Liver (tissue), 9 donors: ENCODE results near the gene PLPPR2. TPM values are rescaled to one million over a fixed set of nuclear protein-coding genes. Genes with fewer than 3 reads are reported as not detected.

Experiments
- DNase-seq: peaks from one replicate; pipeline ENCODE4 v3.0.0-alpha.2; 2017; ENCODE audit warnings: low spot score
- H3K27ac ChIP-seq, 2 donors: one replicate each; pipeline ENCODE4 v1.7.0; 2013; ENCODE audit warnings: inconsistent platforms in 2 of 2, low read length in 2 of 2, control low read depth in 1 of 2, low read depth in 1 of 2, mild to moderate bottlenecking in 1 of 2
- H3K27me3 ChIP-seq, 4 donors: one replicate each; pipeline versions ENCODE4 v1.6.1 to v1.7.0; 2013; ENCODE audit warnings: low read length in 3 of 4, inconsistent platforms in 1 of 4, mild to moderate bottlenecking in 1 of 4, moderate library complexity in 1 of 4; ENCODE audit not compliant: control insufficient read depth in 4 of 4, insufficient read depth in 4 of 4
- H3K36me3 ChIP-seq, 4 donors: one replicate each; pipeline versions ENCODE4 v1.6.1 to v1.7.0; 2013; ENCODE audit warnings: low read length in 3 of 4, mild to moderate bottlenecking in 3 of 4, low read depth in 1 of 4, moderate library complexity in 1 of 4; ENCODE audit not compliant: control insufficient read depth in 4 of 4, insufficient read depth in 3 of 4
- H3K4me1 ChIP-seq, 4 donors: one replicate each; pipeline versions ENCODE4 v1.6.1 to v1.7.0; 2013; ENCODE audit warnings: low read length in 3 of 4, mild to moderate bottlenecking in 3 of 4, moderate library complexity in 1 of 4; ENCODE audit not compliant: control insufficient read depth in 4 of 4, insufficient read depth in 4 of 4
- H3K4me3 ChIP-seq, 3 donors: one replicate each; pipeline versions ENCODE4 v1.6.1 to v1.7.0; 2013; ENCODE audit warnings: low read length in 3 of 3, control low read depth in 1 of 3, low read depth in 1 of 3, mild to moderate bottlenecking in 1 of 3
- H3K9ac ChIP-seq, 2 donors: one replicate each; pipeline ENCODE4 v1.7.0; 2013; ENCODE audit warnings: low read length in 2 of 2, mild to moderate bottlenecking in 2 of 2, moderate library complexity in 2 of 2, control low read depth in 1 of 2, low read depth in 1 of 2
- H3K9me3 ChIP-seq, 4 donors: one replicate each; pipeline versions ENCODE4 v1.6.1 to v1.7.0; 2013; ENCODE audit warnings: low read length in 3 of 4; ENCODE audit not compliant: control insufficient read depth in 4 of 4
- CTCF ChIP-seq: fragments of 150-350 bp; IDR thresholded peaks from 2 replicates; pipeline ENCODE4 v1.5.1; 2017; ENCODE audit warnings: improper control_type of control experiment, low read depth, low read length; ENCODE audit not compliant: missing input control
- EGR1 ChIP-seq, 2 donors: IDR thresholded peaks; 2 replicates each; pipeline ENCODE4 v1.6.1; 2016 to 2018; ENCODE audit warnings: antibody characterized with exemption in 2 of 2, low read depth in 2 of 2
- FOXA1 ChIP-seq: IDR thresholded peaks from 2 replicates; pipeline ENCODE4 v1.6.1; 2016; ENCODE audit warnings: antibody characterized with exemption
- FOXA2 ChIP-seq: IDR thresholded peaks from 2 replicates; pipeline ENCODE4 v1.6.1; 2016; ENCODE audit warnings: antibody characterized with exemption
- GABPA ChIP-seq, 2 donors: IDR thresholded peaks in 1 of 2; conservative IDR thresholded peaks in 1 of 2; 2 replicates each; pipeline ENCODE4 v1.6.1; 2016; ENCODE audit warnings: antibody characterized with exemption in 2 of 2, mild to moderate bottlenecking in 1 of 2, moderate library complexity in 1 of 2
- HNF4A ChIP-seq, 2 donors: conservative IDR thresholded peaks; 2 replicates each; pipeline ENCODE4 v1.6.1; 2016; ENCODE audit warnings: antibody characterized with exemption in 2 of 2, mild to moderate bottlenecking in 2 of 2
- JUND ChIP-seq, 2 donors: IDR thresholded peaks; 2 replicates each; pipeline ENCODE4 v1.6.1; 2016; ENCODE audit warnings: antibody characterized with exemption in 2 of 2
- NR2F2 ChIP-seq: IDR thresholded peaks from 2 replicates; pipeline ENCODE4 v1.6.1; 2016; ENCODE audit warnings: antibody characterized with exemption
- RXRA ChIP-seq, 2 donors: IDR thresholded peaks; 2 replicates each; pipeline ENCODE4 v1.6.1; 2017 to 2018; ENCODE audit warnings: antibody characterized with exemption in 2 of 2, mild to moderate bottlenecking in 1 of 2
- SP1 ChIP-seq: IDR thresholded peaks from 2 replicates; pipeline ENCODE4 v1.6.1; 2018; ENCODE audit warnings: antibody characterized with exemption, mild to moderate bottlenecking
- TAF1 ChIP-seq: conservative IDR thresholded peaks from 2 replicates; pipeline ENCODE4 v1.6.1; 2016; ENCODE audit warnings: antibody characterized with exemption, mild to moderate bottlenecking
- ZBTB33 ChIP-seq: IDR thresholded peaks from 2 replicates; pipeline ENCODE4 v1.6.1; 2016; ENCODE audit warnings: antibody characterized with exemption
- WGBS: extraction: QIAGEN DNeasy Blood & Tissue Kit; methylation state at CpG from one replicate; pipeline ENCODE4 v1.1.7; 2013; 5-methylcytosine and 5-hydroxymethylcytosine counted together
- polyA plus RNA-seq, 2 donors: library from polyadenylated mRNA; stranded (reverse) in 1 of 2; unstranded in 1 of 2; fragments of 200-250 nt in 1 of 2; fragments of >200 nt in 1 of 2; fragmentation: Nextera tagmentation in 1 of 2; extraction: Ambion mirVana in 1 of 2; gene quantifications; one replicate each; pipeline versions ENCODE4 v1.2.1 to v1.2.3, GENCODE V29; 2013 to 2015
- total RNA-seq, 2 donors: library from RNA; depleted of rRNA; stranded (reverse); fragments of >200 nt; gene quantifications; one replicate each; pipeline ENCODE4 v1.2.3, GENCODE V29; 2014
- TF ChIP-seq, protein P1 (sequence below): IDR thresholded peaks from 2 replicates; pipeline ENCODE4 v1.6.1; 2016; ENCODE audit warnings: antibody characterized with exemption, mild to moderate bottlenecking
- donor health status: healthy.
- donor health status: healthy.
- donor health status: healthy.
- donor health status: healthy.
- donor health status: healthy.

Gene PLPPR2
- total and polyA plus RNA-seq, 4 donors = 1.3 to 12.6 (median 7.3) TPM

GRCh38 chr19:11361771-11362731 lies 6.8 kb downstream of the PLPPR2 start:
- H3K9me3 ChIP-seq = no peaks in the 10 kb centered on the region
- 90% methylated on average over 35 of the region's 35 CpGs for WGBS

GRCh38 chr19:11363881-11364280 lies 8.6 kb downstream of the PLPPR2 start:
- Histone ChIP-seq H3K27ac (no peak overlapping the region), H3K27me3 (no peaks in the 10 kb centered on the region), H3K4me3 (no peak overlapping the region), H3K4me1 (peaks cover 3 to 16% (median 9%) of the 10 kb centered on the region in 4 donors), H3K9me3 (no peaks in the 10 kb centered on the region), H3K36me3 (peaks cover 3 to 21% (median 6%) of the 10 kb centered on the region in 4 donors), H3K9ac (no peak overlapping the region)
- no peak for DNase-seq
- TF ChIP-seq GABPA (IDR thresholded peaks at IDR 0.05 in 1 of 2, conservative IDR thresholded peaks at IDR 0.05 in 1 of 2) (no peak), NR2F2 (no peak), HNF4A (conservative IDR thresholded peaks at IDR 0.05) (no peak), FOXA1 (no peak), TAF1 (no peak), ZBTB33 (no peak), FOXA2 (no peak), SP1 (no peak), RXRA (IDR thresholded peaks at IDR 0.05) (no peak)
- TF ChIP-seq, protein P1, sequence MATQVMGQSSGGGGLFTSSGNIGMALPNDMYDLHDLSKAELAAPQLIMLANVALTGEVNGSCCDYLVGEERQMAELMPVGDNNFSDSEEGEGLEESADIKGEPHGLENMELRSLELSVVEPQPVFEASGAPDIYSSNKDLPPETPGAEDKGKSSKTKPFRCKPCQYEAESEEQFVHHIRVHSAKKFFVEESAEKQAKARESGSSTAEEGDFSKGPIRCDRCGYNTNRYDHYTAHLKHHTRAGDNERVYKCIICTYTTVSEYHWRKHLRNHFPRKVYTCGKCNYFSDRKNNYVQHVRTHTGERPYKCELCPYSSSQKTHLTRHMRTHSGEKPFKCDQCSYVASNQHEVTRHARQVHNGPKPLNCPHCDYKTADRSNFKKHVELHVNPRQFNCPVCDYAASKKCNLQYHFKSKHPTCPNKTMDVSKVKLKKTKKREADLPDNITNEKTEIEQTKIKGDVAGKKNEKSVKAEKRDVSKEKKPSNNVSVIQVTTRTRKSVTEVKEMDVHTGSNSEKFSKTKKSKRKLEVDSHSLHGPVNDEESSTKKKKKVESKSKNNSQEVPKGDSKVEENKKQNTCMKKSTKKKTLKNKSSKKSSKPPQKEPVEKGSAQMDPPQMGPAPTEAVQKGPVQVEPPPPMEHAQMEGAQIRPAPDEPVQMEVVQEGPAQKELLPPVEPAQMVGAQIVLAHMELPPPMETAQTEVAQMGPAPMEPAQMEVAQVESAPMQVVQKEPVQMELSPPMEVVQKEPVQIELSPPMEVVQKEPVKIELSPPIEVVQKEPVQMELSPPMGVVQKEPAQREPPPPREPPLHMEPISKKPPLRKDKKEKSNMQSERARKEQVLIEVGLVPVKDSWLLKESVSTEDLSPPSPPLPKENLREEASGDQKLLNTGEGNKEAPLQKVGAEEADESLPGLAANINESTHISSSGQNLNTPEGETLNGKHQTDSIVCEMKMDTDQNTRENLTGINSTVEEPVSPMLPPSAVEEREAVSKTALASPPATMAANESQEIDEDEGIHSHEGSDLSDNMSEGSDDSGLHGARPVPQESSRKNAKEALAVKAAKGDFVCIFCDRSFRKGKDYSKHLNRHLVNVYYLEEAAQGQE = no peak
- WGBS = 94% methylated on average over 10 of the region's 10 CpGs

More at GRCh38 chr19:11361771-11362731, 6.8 kb downstream of the PLPPR2 start:
- no peaks in the 10 kb centered on the region for H3K27me3 ChIP-seq
- TF ChIP-seq EGR1 (IDR thresholded peaks at IDR 0.05; ENCODE audit: low read depth in 2 of 2) (no peak), CTCF (no peak), RXRA (IDR thresholded peaks at IDR 0.05) (no peak), GABPA (IDR thresholded peaks at IDR 0.05 in 1 of 2, conservative IDR thresholded peaks at IDR 0.05 in 1 of 2) (no peak), JUND (IDR thresholded peaks at IDR 0.05) (no peak)
- H3K4me1 ChIP-seq = peaks cover 3 to 16% (median 9%) of the 10 kb centered on the region in 4 donors
- H3K4me3 ChIP-seq = no peak overlapping the region
- H3K9ac ChIP-seq = no peak overlapping the region
- no peak overlapping the region for H3K27ac ChIP-seq
- DNase-seq = no peak
- peaks cover 1 to 13% (median 4%) of the 10 kb centered on the region in 4 donors for H3K36me3 ChIP-seq
